Prostate gland (tissue), 2 donors: ENCODE measurements around the gene HRC. TPM values are rescaled to one million over a fixed set of nuclear protein-coding genes. Genes with fewer than 3 reads are reported as not detected.

ENCODE experiments used
- DNase-seq: peaks from one replicate; pipeline ENCODE4 v3.0.0-alpha.2; 2019; ENCODE audit warnings: low spot score
- H3K27ac ChIP-seq, 2 donors: fragments of 200-600 bp; sonication (generic); 2 replicates each; pipeline ENCODE4 v1.5.1; 2017 to 2019
- H3K27me3 ChIP-seq: fragments of 200-600 bp; sonication (generic); replicated peaks from 2 replicates; pipeline ENCODE4 v1.5.1; 2019; ENCODE audit not compliant: insufficient read depth
- H3K36me3 ChIP-seq, 2 donors: fragments of 200-600 bp; sonication (generic); 1 replicate in 1 of 2; 2 replicates in 1 of 2; pipeline versions ENCODE4 v1.5.1 to v1.8.1; 2017 to 2019
- H3K4me1 ChIP-seq: fragments of 200-600 bp; sonication (generic); replicated peaks from 2 replicates; pipeline ENCODE4 v1.5.1; 2019
- H3K4me3 ChIP-seq, 2 donors: fragments of 200-600 bp; sonication (generic); 2 replicates each; pipeline ENCODE4 v1.5.1; 2017 to 2019
- H3K9me3 ChIP-seq: fragments of 200-600 bp; sonication (generic); 2 replicates; pipeline ENCODE4 v1.5.1; 2017
- POLR2A ChIP-seq: fragments of 450-650 bp; IDR thresholded peaks from one replicate; pipeline ENCODE4 v1.6.1; 2016; ENCODE audit warnings: antibody characterized with exemption, mild to moderate bottlenecking
- POLR2AphosphoS5 ChIP-seq: sonication (generic); formaldehyde crosslinking; IDR thresholded peaks from one replicate; pipeline ENCODE4 v1.6.1; 2017; ENCODE audit warnings: antibody characterized with exemption
- WGBS: methylation state at CpG from one replicate; pipeline ENCODE4 v1.1.5; 2018; 5-methylcytosine and 5-hydroxymethylcytosine counted together
- intact Hi-C: fragments of 100-400 bp; cut with DNase I; formaldehyde crosslinking; loops from one replicate; pipeline ENCODE4 v1.14.2; 2022
- total RNA-seq, 2 donors: library from RNA; depleted of rRNA; stranded (reverse); fragments of >200 nt; gene quantifications; one replicate each; pipeline ENCODE4 v1.1.0, GENCODE V29; 2016
- TF ChIP-seq, protein P1 (sequence below), 4 experiments: fragments of 200-600 bp in 2 of 4; fragments of 450-650 bp in 2 of 4; sonication (generic) in 2 of 4; IDR thresholded peaks; 1 replicate in 3 of 4; 2 replicates in 1 of 4; pipeline ENCODE4 v1.5.1; 2016 to 2019; ENCODE audit warnings: antibody characterized with exemption in 4 of 4, mild to moderate bottlenecking in 2 of 4, moderate library complexity in 2 of 4

The HRC gene
- total RNA-seq, 2 donors from 2014 or later: 3.8 to 6.7 TPM

DNA sequence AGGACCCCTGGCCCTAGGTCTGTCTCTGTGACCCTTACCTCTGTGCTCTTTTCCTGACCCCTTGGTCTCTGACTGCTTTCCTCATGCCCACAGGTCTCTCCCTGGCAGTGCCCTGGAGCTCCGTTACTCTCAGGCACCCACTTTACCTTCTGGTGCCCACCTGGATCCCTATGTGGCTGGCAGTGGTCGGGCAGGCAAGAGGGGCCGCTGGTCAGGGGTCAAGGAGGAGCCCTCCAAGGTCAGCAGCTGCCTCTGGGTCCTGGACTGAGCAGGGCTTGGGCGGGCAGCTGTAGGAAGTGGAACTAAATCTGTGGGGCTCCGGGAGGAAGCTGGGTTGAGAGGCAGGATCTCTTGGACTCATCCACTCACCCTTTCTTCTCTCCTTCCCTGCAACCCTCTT lies 19.5 kb downstream of the HRC start:
- 88% methylated on average over 5 of the region's 5 CpGs for WGBS
- no peak overlapping the region for H3K4me3 ChIP-seq
- no peak overlapping the region for H3K27ac ChIP-seq
- H3K9me3 ChIP-seq: no peaks in the 10 kb centered on the region
- no peak for TF ChIP-seq POLR2AphosphoS5
- H3K4me1 ChIP-seq: no peaks in the 10 kb centered on the region
- H3K27me3 ChIP-seq: no peaks in the 10 kb centered on the region
- intact Hi-C loops: no loop called here
- DNase-seq: no peak
- no peaks in the 10 kb centered on the region for H3K36me3 ChIP-seq

DNA sequence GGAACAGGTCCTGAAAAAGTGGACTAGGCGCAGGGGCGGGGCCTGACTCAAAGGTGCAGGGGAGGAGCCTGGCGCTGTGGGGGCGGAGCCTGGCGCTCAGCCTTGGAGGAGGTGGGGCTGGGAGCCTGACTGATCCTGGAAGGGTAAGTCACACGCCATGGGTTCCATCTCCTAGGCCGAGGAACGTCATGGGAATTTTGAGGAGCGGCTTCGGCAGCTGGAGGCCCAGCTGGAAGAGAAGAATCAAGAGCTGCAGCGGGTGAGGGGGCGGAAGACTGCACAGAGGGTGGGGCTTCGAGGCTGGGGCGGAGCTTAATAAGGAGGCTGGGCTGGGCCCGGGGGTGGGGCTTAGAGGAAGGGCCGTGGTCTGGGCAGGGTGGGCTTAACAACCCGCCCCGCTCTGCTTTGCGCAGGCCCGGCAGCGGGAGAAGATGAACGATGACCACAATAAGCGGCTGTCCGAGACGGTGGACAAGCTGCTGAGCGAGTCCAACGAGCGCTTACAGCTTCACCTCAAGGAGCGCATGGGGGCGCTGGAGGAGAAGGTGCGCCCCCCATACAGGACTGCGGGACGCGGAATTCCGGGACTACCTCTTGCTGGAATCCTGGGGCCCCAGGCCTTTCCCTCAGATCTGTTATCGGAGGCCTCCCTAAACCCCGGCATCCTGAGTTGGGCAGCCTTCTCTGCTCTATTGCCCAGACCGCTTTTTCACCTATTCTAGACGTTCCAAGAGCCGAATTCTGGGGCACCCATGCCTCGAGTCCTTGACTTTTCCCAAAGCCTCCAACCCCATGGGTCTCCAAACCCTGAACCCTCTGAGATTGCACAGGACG lies 21.4 kb downstream of the HRC start:
- Histone ChIP-seq H3K27me3 (no peaks in the 10 kb centered on the region), H3K36me3 (no peaks in the 10 kb centered on the region), H3K4me3 (peak overlapping the region; percentile 10 to 23), H3K4me1 (no peaks in the 10 kb centered on the region), H3K9me3 (no peaks in the 10 kb centered on the region), H3K27ac (peak overlapping the region; percentile 47 to 62)
- whole genome bisulfite sequencing: 24% methylated on average over 42 of the region's 42 CpGs
- intact Hi-C loops: no loop called here
- DNase-seq: peak; percentile 71
- TF ChIP-seq POLR2A (no peak), POLR2AphosphoS5 (peak; percentile 15)
- TF ChIP-seq, protein P1, sequence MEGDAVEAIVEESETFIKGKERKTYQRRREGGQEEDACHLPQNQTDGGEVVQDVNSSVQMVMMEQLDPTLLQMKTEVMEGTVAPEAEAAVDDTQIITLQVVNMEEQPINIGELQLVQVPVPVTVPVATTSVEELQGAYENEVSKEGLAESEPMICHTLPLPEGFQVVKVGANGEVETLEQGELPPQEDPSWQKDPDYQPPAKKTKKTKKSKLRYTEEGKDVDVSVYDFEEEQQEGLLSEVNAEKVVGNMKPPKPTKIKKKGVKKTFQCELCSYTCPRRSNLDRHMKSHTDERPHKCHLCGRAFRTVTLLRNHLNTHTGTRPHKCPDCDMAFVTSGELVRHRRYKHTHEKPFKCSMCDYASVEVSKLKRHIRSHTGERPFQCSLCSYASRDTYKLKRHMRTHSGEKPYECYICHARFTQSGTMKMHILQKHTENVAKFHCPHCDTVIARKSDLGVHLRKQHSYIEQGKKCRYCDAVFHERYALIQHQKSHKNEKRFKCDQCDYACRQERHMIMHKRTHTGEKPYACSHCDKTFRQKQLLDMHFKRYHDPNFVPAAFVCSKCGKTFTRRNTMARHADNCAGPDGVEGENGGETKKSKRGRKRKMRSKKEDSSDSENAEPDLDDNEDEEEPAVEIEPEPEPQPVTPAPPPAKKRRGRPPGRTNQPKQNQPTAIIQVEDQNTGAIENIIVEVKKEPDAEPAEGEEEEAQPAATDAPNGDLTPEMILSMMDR (IDR thresholded peaks at IDR 0.05): peak in 1 of 4 experiments; percentile 10

DNA sequence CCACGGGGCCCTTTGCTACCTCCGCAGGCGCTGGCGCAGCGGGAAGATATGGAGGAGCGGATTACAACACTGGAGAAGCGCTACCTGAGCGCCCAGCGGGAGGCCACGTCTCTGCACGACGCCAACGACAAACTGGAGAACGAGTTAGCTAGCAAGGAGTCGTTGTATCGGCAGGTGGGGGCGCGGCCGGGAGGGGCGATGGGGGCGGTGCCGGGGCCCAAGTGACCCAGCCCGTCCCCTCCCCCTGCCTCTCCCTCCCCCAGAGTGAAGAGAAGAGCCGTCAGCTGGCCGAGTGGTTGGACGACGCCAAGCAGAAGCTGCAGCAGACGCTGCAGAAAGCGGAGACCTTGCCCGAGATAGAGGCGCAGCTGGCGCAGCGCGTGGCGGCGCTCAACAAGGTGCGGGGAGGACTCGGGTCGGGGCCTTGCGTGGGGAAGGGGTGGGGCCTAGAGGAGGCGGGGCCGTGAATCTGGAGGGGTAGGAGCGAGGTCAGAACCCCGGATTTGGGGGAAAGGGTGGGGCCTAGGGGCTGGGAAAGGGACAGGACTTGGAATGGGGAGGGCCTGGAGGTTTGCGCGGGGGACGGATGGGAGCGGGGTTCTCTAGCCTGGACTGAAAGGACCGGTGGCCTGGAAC lies 22.1 kb downstream of the HRC start:
- peak overlapping the region; percentile 47 to 62 for H3K27ac ChIP-seq
- intact Hi-C loops: no loop called here
- H3K4me1 ChIP-seq: no peaks in the 10 kb centered on the region
- peak overlapping the region; percentile 10 to 23 for H3K4me3 ChIP-seq
- no peaks in the 10 kb centered on the region for H3K27me3 ChIP-seq
- TF ChIP-seq POLR2AphosphoS5: no peak
- no peak for TF ChIP-seq POLR2A
- TF ChIP-seq, protein P1 (IDR thresholded peaks at IDR 0.05): no peak
- no peak for DNase-seq
- 18% methylated on average over 49 of the region's 49 CpGs for WGBS
- no peaks in the 10 kb centered on the region for H3K9me3 ChIP-seq
- H3K36me3 ChIP-seq: no peaks in the 10 kb centered on the region

DNA sequence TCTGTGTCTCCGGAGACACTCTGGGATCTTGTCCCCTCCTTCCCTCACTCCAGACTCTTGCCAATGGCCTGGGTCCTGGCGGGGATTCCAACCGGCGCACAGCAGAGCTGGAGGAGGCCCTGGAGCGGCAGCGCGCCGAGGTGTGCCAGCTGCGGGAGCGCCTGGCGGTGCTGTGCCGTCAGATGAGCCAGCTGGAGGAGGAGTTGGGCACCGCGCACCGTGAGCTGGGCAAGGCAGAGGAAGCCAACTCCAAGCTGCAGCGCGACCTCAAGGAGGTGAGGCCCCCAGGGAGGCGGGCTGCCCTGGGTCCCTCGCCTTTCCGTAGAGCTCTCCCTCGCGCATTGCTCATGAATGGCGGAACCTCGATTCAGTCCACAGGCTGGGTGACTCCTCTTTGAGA lies 24.9 kb downstream of the HRC start:
- DNase-seq: no peak
- 91% methylated on average over 24 of the region's 24 CpGs for WGBS
- intact Hi-C loops: no loop called here
- Histone ChIP-seq H3K27me3 (no peaks in the 10 kb centered on the region), H3K36me3 (no peaks in the 10 kb centered on the region), H3K27ac (no peak overlapping the region), H3K4me1 (no peaks in the 10 kb centered on the region), H3K4me3 (no peak overlapping the region), H3K9me3 (no peaks in the 10 kb centered on the region)
- TF ChIP-seq, protein P1 (IDR thresholded peaks at IDR 0.05): no peak
- no peak for TF ChIP-seq POLR2A
- TF ChIP-seq POLR2AphosphoS5: no peak

DNA sequence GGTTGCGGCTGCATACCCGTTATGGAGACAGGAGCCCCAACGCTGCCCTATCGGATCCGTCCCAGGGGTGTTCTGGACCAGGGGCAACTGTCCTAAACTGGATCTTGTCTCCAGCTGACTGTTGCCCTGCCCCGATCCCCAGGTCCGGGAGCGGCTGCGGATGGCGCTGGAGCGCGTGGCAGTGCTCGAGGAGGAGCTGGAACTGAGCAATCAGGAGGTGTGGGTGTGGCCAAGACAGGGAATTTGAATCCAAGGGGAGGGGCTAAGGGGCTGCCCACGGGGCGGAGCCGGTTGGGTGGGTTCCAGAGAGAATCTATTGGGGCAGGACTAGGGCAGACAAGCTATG lies 26.0 kb downstream of the HRC start:
- DNase-seq: no peak
- 73% methylated on average over 16 of the region's 16 CpGs for WGBS
- intact Hi-C loops: no loop called here
- Histone ChIP-seq H3K27ac (no peak overlapping the region), H3K9me3 (no peaks in the 10 kb centered on the region), H3K4me1 (no peaks in the 10 kb centered on the region), H3K36me3 (no peaks in the 10 kb centered on the region), H3K4me3 (no peak overlapping the region), H3K27me3 (no peaks in the 10 kb centered on the region)
- TF ChIP-seq POLR2AphosphoS5: no peak
- no peak for TF ChIP-seq POLR2A
- TF ChIP-seq, protein P1 (IDR thresholded peaks at IDR 0.05): no peak
